Caco-2 (cell line): ENCODE measurements around the gene OR6K3. TPM values are rescaled to one million over a fixed set of nuclear protein-coding genes. Genes with fewer than 3 reads are reported as not detected.
"Not testable (repeated sequence)": the region's sequence is repeated elsewhere in the genome, so short reads cannot be mapped to it uniquely, and the experiment has no call there.

Experiments used
- BruUV-seq: library from RNA; stranded (reverse); fragments of 400-500 nt; replicated peaks from 2 replicates; lab custom pipeline; 2021; lab: Mats Ljungman, UMichigan
- CTCF ChIA-PET: fragments of 300-600 bp; sonication (Branson Sonifier 250); formaldehyde crosslinking; loops from one replicate; lab custom pipeline; 2022; ENCODE audit warnings: antibody characterized with exemption; lab: Charles Lee
- POLR2A ChIA-PET: fragments of 300-600 bp; sonication (Branson Sonifier 250); formaldehyde crosslinking; loops from one replicate; lab custom pipeline; 2022; ENCODE audit warnings: antibody characterized with exemption; lab: Charles Lee
- DNase-seq, 2 experiments: peaks; one replicate each; pipeline versions ENCODE4 v3.0.0 to v3.0.0-alpha.2; 2020 to 2022
- H3K27me3 ChIP-seq: replicated peaks from 2 replicates; pipeline ENCODE4 v1.6.0; 2011; ENCODE audit warnings: low read length; ENCODE audit not compliant: control insufficient read depth, insufficient read depth
- H3K36me3 ChIP-seq: 2 replicates; pipeline ENCODE4 v1.5.1; 2011; ENCODE audit warnings: low read length; ENCODE audit not compliant: control insufficient read depth, insufficient read depth
- H3K4me1 ChIP-seq: fragments of 250-450 bp; sonication (Bioruptor Pico); 2 replicates; pipeline ENCODE4 v1.5.1; 2020; ENCODE audit warnings: mild to moderate bottlenecking
- H3K4me3 ChIP-seq: 2 replicates; pipeline ENCODE4 v1.5.1; 2011; ENCODE audit warnings: low read depth, mild to moderate bottlenecking, control low read depth, low read length
- H3K9me3 ChIP-seq: fragments of 250-450 bp; sonication (Bioruptor Pico); 2 replicates; pipeline ENCODE4 v1.5.1; 2020; ENCODE audit warnings: mild to moderate bottlenecking, moderate library complexity
- H3K27ac Mint-ChIP-seq: one replicate; pipeline ENCODE4 v1.8.0; 2022; ENCODE audit warnings: mixed read lengths; ENCODE audit not compliant: unreplicated experiment
- H3K27me3 Mint-ChIP-seq: one replicate; pipeline ENCODE4 v1.8.0; 2022; ENCODE audit warnings: mixed read lengths; ENCODE audit not compliant: insufficient read depth, unreplicated experiment
- H3K36me3 Mint-ChIP-seq: one replicate; pipeline ENCODE4 v1.8.0; 2022; ENCODE audit warnings: mild to moderate bottlenecking, mixed read lengths; ENCODE audit not compliant: insufficient read depth, unreplicated experiment
- H3K4me1 Mint-ChIP-seq: one replicate; pipeline ENCODE4 v1.8.0; 2022; ENCODE audit warnings: low read depth, mixed read lengths; ENCODE audit not compliant: unreplicated experiment
- H3K4me3 Mint-ChIP-seq: one replicate; pipeline ENCODE4 v1.8.0; 2022; ENCODE audit warnings: mild to moderate bottlenecking, moderate library complexity, mixed read lengths; ENCODE audit not compliant: unreplicated experiment
- H3K9me3 Mint-ChIP-seq: one replicate; pipeline ENCODE4 v1.8.0; 2022; ENCODE audit warnings: mixed read lengths; ENCODE audit not compliant: unreplicated experiment
- intact Hi-C: fragments of 100-400 bp; cut with micrococcal nuclease; formaldehyde crosslinking; loops from one replicate; pipeline ENCODE4 v1.10.0; 2022; ENCODE audit not compliant: unreplicated experiment
- total RNA-seq: library from RNA; stranded (reverse); gene quantifications from 2 replicates; pipeline ENCODE4 v1.2.3, GENCODE V29; 2022
- TF ChIP-seq, protein P1 (sequence below), 2 experiments: fragments of 200-600 bp in 1 of 2; IDR thresholded peaks; 1 replicate in 1 of 2; 2 replicates in 1 of 2; pipeline versions ENCODE4 v1.5.1 to v1.8.0; 2011 to 2022; ENCODE audit warnings: antibody characterized with exemption in 1 of 2, control low read depth in 1 of 2, inconsistent platforms in 1 of 2, low read depth in 1 of 2, low read length in 1 of 2, mild to moderate bottlenecking in 1 of 2, moderate library complexity in 1 of 2; ENCODE audit not compliant: insufficient read depth in 1 of 2, severe bottlenecking in 1 of 2, unreplicated experiment in 1 of 2

Gene OR6K3
- total RNA-seq, 1 experiment from 2014 or later, result not detected

DNA sequence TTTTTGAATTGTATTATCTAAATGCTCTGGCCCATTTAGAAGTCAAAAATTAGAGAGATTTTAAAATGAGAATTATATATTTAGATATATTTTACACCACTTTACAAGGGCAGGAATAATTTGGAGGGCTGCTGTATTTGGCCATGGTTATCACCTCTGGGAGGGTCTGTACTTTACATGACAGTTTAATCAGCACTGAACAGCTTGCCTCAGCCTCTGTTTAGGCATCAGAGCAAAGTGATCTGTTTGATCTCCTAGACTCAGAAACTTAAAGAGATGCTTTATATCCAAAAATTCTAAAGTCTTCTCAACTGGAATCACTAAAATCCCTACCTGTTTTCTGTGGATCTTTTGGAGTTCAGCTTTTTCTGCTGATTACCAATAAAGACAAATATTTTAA, 28.6 kb downstream of the OR6K3 start:
- no peak for DNase-seq
- H3K27me3 ChIP-seq, result no peaks in the 10 kb centered on the region
- no peaks in the 10 kb centered on the region for H3K4me1 ChIP-seq
- POLR2A ChIA-PET, result no interaction called here
- BruUV-seq, result no TSS peak
- no peak overlapping the region for H3K4me3 Mint-ChIP-seq
- H3K4me1 Mint-ChIP-seq, result no peaks in the 10 kb centered on the region
- H3K27me3 Mint-ChIP-seq, result peaks cover 7% of the 10 kb centered on the region
- no peak overlapping the region for H3K27ac Mint-ChIP-seq
- no peaks in the 10 kb centered on the region for H3K9me3 Mint-ChIP-seq
- H3K4me3 ChIP-seq, result no peak overlapping the region
- H3K36me3 Mint-ChIP-seq, result no peaks in the 10 kb centered on the region
- TF ChIP-seq, protein P1, sequence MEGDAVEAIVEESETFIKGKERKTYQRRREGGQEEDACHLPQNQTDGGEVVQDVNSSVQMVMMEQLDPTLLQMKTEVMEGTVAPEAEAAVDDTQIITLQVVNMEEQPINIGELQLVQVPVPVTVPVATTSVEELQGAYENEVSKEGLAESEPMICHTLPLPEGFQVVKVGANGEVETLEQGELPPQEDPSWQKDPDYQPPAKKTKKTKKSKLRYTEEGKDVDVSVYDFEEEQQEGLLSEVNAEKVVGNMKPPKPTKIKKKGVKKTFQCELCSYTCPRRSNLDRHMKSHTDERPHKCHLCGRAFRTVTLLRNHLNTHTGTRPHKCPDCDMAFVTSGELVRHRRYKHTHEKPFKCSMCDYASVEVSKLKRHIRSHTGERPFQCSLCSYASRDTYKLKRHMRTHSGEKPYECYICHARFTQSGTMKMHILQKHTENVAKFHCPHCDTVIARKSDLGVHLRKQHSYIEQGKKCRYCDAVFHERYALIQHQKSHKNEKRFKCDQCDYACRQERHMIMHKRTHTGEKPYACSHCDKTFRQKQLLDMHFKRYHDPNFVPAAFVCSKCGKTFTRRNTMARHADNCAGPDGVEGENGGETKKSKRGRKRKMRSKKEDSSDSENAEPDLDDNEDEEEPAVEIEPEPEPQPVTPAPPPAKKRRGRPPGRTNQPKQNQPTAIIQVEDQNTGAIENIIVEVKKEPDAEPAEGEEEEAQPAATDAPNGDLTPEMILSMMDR (IDR thresholded peaks at IDR 0.05; ENCODE audit: insufficient read depth in 1 of 2, low read depth in 1 of 2, low read length in 1 of 2, severe bottlenecking in 1 of 2, unreplicated experiment in 1 of 2), result no peak
- H3K9me3 ChIP-seq, result no peaks in the 10 kb centered on the region
- intact Hi-C loops, result no loop called here
- H3K36me3 ChIP-seq, result no peaks in the 10 kb centered on the region
- CTCF ChIA-PET, result no interaction called here

DNA sequence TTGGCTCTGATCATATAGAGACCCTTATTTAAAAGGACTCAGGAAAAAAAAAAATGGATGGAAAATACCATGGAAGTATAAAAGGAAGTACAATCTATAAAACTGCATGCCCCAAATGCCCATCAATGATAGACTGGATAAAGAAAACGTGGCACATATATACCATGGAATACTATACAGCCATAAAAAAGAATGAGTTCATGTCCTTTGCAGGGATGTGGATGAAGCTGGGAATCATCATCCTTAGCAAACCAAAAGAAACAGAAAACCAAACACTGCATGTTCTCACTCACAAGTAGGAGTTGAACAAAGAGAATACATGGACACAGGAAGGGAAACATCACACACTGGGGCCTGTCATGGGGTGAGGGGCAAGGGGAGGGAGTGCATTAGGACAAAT, 29.4 kb downstream of the OR6K3 start:
- H3K4me3 ChIP-seq, intact Hi-C loops, H3K27me3 Mint-ChIP-seq, H3K36me3 ChIP-seq, H3K27ac Mint-ChIP-seq, H3K4me1 Mint-ChIP-seq, CTCF ChIA-PET, POLR2A ChIA-PET, H3K4me3 Mint-ChIP-seq, H3K4me1 ChIP-seq, H3K36me3 Mint-ChIP-seq, H3K9me3 ChIP-seq, DNase-seq, BruUV-seq, H3K27me3 ChIP-seq, H3K9me3 Mint-ChIP-seq: not testable (repeated sequence)

DNA sequence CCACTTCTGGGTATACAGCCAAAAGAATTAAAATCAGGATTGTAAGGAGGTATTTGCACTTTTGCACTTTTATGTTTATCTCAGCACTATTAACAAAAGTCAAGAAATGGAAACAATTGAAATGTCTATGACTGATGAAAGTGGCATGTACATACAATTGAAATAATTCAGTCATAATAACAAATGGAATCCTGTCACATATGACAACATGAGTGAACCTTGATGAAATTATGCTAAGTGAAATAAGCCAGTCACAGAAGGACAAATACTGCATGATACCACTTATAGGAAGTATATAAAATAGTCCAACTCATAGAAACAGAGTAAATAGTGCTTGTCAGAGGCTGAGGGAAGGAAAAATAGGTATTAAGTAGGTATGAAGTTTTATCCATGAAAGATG, 30.6 kb downstream of the OR6K3 start:
- no peaks in the 10 kb centered on the region for H3K9me3 Mint-ChIP-seq
- Histone ChIP-seq H3K36me3 (no peaks in the 10 kb centered on the region), H3K9me3 (no peaks in the 10 kb centered on the region), H3K4me1 (no peaks in the 10 kb centered on the region), H3K4me3 (no peak overlapping the region), H3K27me3 (no peaks in the 10 kb centered on the region)
- intact Hi-C loops, result no loop called here
- H3K36me3 Mint-ChIP-seq, result no peaks in the 10 kb centered on the region
- H3K27me3 Mint-ChIP-seq, result no peaks in the 10 kb centered on the region
- TF ChIP-seq, protein P1 (IDR thresholded peaks at IDR 0.05; ENCODE audit: insufficient read depth in 1 of 2, low read depth in 1 of 2, low read length in 1 of 2, severe bottlenecking in 1 of 2, unreplicated experiment in 1 of 2), result no peak
- CTCF ChIA-PET, result no interaction called here
- H3K27ac Mint-ChIP-seq, result no peak overlapping the region
- H3K4me1 Mint-ChIP-seq, result no peaks in the 10 kb centered on the region
- POLR2A ChIA-PET, result no interaction called here
- H3K4me3 Mint-ChIP-seq, result no peak overlapping the region
- BruUV-seq, result no TSS peak
- no peak for DNase-seq

DNA sequence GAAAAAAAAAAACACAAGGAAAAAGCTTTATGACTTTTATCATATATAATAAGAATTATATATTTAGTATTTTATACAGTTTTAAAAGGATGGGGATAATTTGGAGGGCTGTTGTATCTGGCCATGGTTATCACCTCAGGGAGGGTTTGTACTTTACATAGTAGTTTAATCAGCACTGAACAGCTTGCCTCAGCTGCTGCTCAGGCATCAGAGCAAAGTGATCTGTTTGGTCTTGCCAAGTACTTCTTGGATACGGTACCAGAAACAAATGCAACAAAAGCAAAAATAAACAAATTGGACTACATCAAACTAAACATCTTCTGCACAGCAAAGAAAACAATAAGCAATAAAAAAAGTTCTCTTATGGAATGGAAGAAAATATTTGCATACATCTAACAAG, 31.4 kb downstream of the OR6K3 start:
- Mint-ChIP-seq H3K36me3 (no peaks in the 10 kb centered on the region), H3K27me3 (no peaks in the 10 kb centered on the region), H3K4me3 (no peak overlapping the region), H3K9me3 (no peaks in the 10 kb centered on the region), H3K27ac (no peak overlapping the region), H3K4me1 (no peaks in the 10 kb centered on the region)
- Histone ChIP-seq H3K36me3 (no peaks in the 10 kb centered on the region), H3K9me3 (no peaks in the 10 kb centered on the region), H3K27me3 (no peaks in the 10 kb centered on the region), H3K4me1 (no peaks in the 10 kb centered on the region), H3K4me3 (no peak overlapping the region)
- ChIA-PET POLR2A (no interaction called here), CTCF (no interaction called here)
- DNase-seq, result no peak
- no TSS peak for BruUV-seq
- TF ChIP-seq, protein P1 (IDR thresholded peaks at IDR 0.05; ENCODE audit: insufficient read depth in 1 of 2, low read depth in 1 of 2, low read length in 1 of 2, severe bottlenecking in 1 of 2, unreplicated experiment in 1 of 2), result no peak
- intact Hi-C loops, result no loop called here

DNA sequence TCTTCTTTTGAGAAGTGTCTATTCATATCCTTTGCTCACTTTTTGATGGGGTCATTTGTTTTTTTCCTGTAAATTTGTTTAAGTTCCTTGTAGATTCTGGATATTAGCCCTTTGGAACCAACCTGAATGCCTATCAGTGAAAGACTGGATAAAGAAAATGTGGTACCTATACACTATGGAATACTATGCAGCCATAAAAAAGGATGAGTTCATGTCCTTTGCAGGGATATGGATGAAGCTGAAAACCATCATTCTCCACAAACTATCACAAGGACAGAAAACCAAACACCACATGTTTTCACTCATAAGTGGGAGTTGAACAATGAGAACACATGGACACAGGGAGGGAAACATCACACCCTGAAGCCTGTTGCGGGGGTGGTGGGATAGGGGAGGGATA, 32.2 kb downstream of the OR6K3 start:
- H3K27me3 Mint-ChIP-seq, result not testable (repeated sequence)

More for the DNA sequence above, 32.2 kb downstream of the OR6K3 start:
- intact Hi-C loops, H3K4me3 ChIP-seq, H3K36me3 Mint-ChIP-seq, H3K4me3 Mint-ChIP-seq, H3K27me3 ChIP-seq, H3K4me1 ChIP-seq, H3K4me1 Mint-ChIP-seq, DNase-seq, BruUV-seq, H3K27ac Mint-ChIP-seq, H3K36me3 ChIP-seq, POLR2A ChIA-PET, H3K9me3 ChIP-seq, H3K9me3 Mint-ChIP-seq, CTCF ChIA-PET: not testable (repeated sequence)
